Tibial artery (tissue), 4 donors: ENCODE data around the gene GLRA1.

Source experiments
- DNase-seq, 2 donors: peaks; one replicate each; pipeline ENCODE4 v3.0.0-alpha.2; 2019
- H3K27ac ChIP-seq, 2 donors: fragments of 200-600 bp; sonication (generic) in 1 of 2; 1 replicate in 1 of 2; 2 replicates in 1 of 2; pipeline ENCODE4 v1.5.1; 2018 to 2019; ENCODE audit warnings: mild to moderate bottlenecking in 1 of 2
- H3K27me3 ChIP-seq, 2 donors: fragments of 200-600 bp; sonication (generic) in 1 of 2; one replicate each; pipeline versions ENCODE4 v1.5.1 to v1.6.0; 2016 to 2019
- H3K36me3 ChIP-seq, 3 donors: fragments of 200-600 bp; sonication (generic) in 2 of 3; one replicate each; pipeline ENCODE4 v1.5.1; 2016 to 2019; ENCODE audit warnings: mild to moderate bottlenecking in 2 of 3
- H3K4me1 ChIP-seq, 4 donors: fragments of 200-600 bp; sonication (generic) in 2 of 4; 1 replicate in 3 of 4; 2 replicates in 1 of 4; pipeline ENCODE4 v1.5.1; 2016 to 2019
- H3K4me3 ChIP-seq, 2 donors: fragments of 200-600 bp; sonication (generic) in 1 of 2; 1 replicate in 1 of 2; 2 replicates in 1 of 2; pipeline ENCODE4 v1.5.1; 2018 to 2019; ENCODE audit warnings: mild to moderate bottlenecking in 2 of 2
- H3K9me3 ChIP-seq, 3 donors: fragments of 200-600 bp; sonication (generic) in 1 of 3; one replicate each; pipeline ENCODE4 v1.5.1; 2016 to 2019
- intact Hi-C: fragments of 100-400 bp; cut with DNase I; formaldehyde crosslinking; loops from one replicate; pipeline ENCODE4 v1.15.0; 2023; ENCODE audit warnings: low total_unique reads
- TF ChIP-seq, protein P1 (sequence below), 2 experiments: fragments of 200-600 bp in 1 of 2; fragments of 450-650 bp in 1 of 2; IDR thresholded peaks; one replicate each; pipeline ENCODE4 v1.5.1; 2017 to 2019; ENCODE audit warnings: antibody characterized with exemption in 2 of 2, mild to moderate bottlenecking in 1 of 2, moderate library complexity in 1 of 2

Gene GLRA1

DNA sequence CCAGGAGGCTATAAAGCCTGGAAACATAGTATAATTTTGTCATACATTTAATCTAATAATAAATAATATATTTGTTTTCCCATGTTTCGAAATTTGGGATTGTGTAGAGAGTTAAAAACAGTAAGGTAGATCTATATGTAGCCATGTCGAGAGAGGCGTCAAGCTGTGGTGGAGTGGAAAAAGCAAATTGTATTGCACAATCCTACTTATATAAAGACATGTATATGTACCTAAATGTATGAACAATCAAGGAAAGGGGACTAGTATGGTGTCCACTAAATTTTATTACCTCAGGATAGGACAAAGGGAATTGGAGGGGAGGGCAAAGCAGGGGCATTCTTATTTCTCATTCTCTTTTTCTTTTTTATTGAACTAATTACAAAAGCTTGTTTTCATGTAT is 52.0 kb downstream of the GLRA1 start:
- H3K27ac ChIP-seq: no peak overlapping the region
- H3K36me3 ChIP-seq: no peaks in the 10 kb centered on the region
- no peaks in the 10 kb centered on the region for H3K27me3 ChIP-seq
- intact Hi-C loops: no loop called here
- no peaks in the 10 kb centered on the region for H3K4me1 ChIP-seq
- TF ChIP-seq, protein P1, sequence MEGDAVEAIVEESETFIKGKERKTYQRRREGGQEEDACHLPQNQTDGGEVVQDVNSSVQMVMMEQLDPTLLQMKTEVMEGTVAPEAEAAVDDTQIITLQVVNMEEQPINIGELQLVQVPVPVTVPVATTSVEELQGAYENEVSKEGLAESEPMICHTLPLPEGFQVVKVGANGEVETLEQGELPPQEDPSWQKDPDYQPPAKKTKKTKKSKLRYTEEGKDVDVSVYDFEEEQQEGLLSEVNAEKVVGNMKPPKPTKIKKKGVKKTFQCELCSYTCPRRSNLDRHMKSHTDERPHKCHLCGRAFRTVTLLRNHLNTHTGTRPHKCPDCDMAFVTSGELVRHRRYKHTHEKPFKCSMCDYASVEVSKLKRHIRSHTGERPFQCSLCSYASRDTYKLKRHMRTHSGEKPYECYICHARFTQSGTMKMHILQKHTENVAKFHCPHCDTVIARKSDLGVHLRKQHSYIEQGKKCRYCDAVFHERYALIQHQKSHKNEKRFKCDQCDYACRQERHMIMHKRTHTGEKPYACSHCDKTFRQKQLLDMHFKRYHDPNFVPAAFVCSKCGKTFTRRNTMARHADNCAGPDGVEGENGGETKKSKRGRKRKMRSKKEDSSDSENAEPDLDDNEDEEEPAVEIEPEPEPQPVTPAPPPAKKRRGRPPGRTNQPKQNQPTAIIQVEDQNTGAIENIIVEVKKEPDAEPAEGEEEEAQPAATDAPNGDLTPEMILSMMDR (IDR thresholded peaks at IDR 0.05): no peak
- H3K9me3 ChIP-seq: no peaks in the 10 kb centered on the region
- no peak overlapping the region for H3K4me3 ChIP-seq
- DNase-seq: no peak

DNA sequence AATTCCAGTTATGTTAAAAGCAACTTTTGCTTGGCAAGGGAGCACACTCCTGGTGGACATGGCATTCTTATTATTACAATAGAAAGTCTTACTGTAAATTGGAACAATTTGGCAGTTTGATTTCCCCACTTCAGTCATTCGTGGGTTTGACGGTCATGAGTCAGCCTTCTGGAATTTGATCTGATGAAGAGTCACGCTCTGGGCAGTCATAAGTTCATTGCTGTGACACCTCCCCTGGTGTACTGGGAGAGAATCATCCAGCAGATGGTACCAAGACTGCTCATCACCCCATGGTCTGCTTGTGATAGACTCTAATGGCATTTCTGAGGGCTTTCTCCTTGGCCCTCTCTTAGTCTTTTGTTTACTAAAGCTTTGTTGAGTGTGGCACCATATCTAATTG is 53.8 kb downstream of the GLRA1 start:
- intact Hi-C loops: no loop called here
- no peak overlapping the region for H3K27ac ChIP-seq
- no peak overlapping the region for H3K4me3 ChIP-seq
- no peaks in the 10 kb centered on the region for H3K9me3 ChIP-seq
- no peaks in the 10 kb centered on the region for H3K36me3 ChIP-seq
- TF ChIP-seq, protein P1 (IDR thresholded peaks at IDR 0.05): no peak
- no peaks in the 10 kb centered on the region for H3K27me3 ChIP-seq
- no peak for DNase-seq
- H3K4me1 ChIP-seq: no peaks in the 10 kb centered on the region

DNA sequence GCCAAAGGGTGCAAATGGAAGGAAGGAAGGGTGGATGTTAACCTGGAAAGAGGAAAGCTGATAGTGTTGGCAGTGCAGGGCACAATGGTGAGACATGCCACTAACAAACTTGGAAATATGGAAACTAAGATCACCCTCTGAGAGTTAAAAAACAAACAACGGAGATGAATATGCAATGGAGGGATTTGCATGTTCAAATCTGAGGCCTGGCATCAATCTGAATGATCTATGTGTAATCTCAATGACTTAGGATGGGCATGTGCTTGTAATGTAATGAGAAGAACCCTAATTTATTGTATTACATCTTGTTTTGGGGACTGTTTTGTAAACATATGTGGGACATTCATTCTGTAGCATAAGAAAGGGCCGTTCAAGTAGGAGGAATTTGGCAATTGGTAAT is 54.4 kb downstream of the GLRA1 start:
- H3K36me3 ChIP-seq: no peaks in the 10 kb centered on the region
- no peaks in the 10 kb centered on the region for H3K9me3 ChIP-seq
- TF ChIP-seq, protein P1 (IDR thresholded peaks at IDR 0.05): no peak
- H3K4me3 ChIP-seq: no peak overlapping the region
- no peaks in the 10 kb centered on the region for H3K27me3 ChIP-seq
- no peak for DNase-seq
- H3K4me1 ChIP-seq: peaks cover 0 to under 1% (median 0%) of the 10 kb centered on the region in 4 donors
- intact Hi-C loops: no loop called here
- no peak overlapping the region for H3K27ac ChIP-seq

DNA sequence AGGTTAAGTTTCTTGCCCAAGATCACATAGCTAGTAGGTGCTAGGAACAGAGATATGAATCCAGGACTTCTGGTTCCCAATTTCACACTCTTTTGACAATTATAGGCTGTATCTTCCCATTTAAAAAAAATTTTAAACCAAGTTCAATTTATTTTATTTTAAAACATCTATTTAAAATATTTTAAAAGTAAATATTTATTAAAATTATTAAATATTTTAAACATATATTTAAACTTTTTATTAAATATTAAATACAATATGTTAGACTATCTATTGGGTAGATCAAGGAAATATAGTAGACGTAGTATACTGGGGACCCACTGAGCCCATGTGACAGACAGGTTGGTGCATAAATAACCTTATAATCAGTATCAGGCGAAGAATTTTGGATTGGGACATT is 54.8 kb downstream of the GLRA1 start:
- Histone ChIP-seq H3K27ac (no peak overlapping the region), H3K27me3 (no peaks in the 10 kb centered on the region), H3K4me1 (peaks cover 0 to 5% (median 2%) of the 10 kb centered on the region in 4 donors), H3K36me3 (no peaks in the 10 kb centered on the region), H3K4me3 (no peak overlapping the region), H3K9me3 (no peaks in the 10 kb centered on the region)
- intact Hi-C loops: no loop called here
- no peak for DNase-seq
- TF ChIP-seq, protein P1 (IDR thresholded peaks at IDR 0.05): no peak

- Histone ChIP-seq H3K4me3 (no peak overlapping the region), H3K27ac (no peak overlapping the region), H3K27me3 (no peaks in the 10 kb centered on the region), H3K36me3 (no peaks in the 10 kb centered on the region), H3K9me3 (no peaks in the 10 kb centered on the region), H3K4me1 (peaks cover 0 to 13% (median 8%) of the 10 kb centered on the region in 4 donors)
- intact Hi-C loops: no loop called here
- no peak for DNase-seq
- TF ChIP-seq, protein P1 (IDR thresholded peaks at IDR 0.05): no peak
Measured at GRCh38 chr5:151868451-151868850, 56.2 kb downstream of the GLRA1 start.
